Left ventricle myocardium inferior (tissue), 1 donor: ENCODE data around the gene TCEANC. TPM values are rescaled to one million over a fixed set of nuclear protein-coding genes. Genes with fewer than 3 reads are reported as not detected.

Experiments used
- DNase-seq: peaks from one replicate; pipeline ENCODE4 v3.0.0-alpha.2; 2020
- H3K27ac ChIP-seq: fragments of 200-600 bp; replicated peaks from 2 replicates; pipeline ENCODE4 v1.8.0; 2021
- H3K27me3 ChIP-seq: fragments of 200-600 bp; 2 replicates; pipeline ENCODE4 v1.8.0; 2021; ENCODE audit warnings: low read depth
- H3K36me3 ChIP-seq: fragments of 200-600 bp; 2 replicates; pipeline ENCODE4 v1.8.0; 2021
- H3K4me1 ChIP-seq: fragments of 200-600 bp; 2 replicates; pipeline ENCODE4 v1.8.0; 2021
- H3K4me3 ChIP-seq: fragments of 200-600 bp; 2 replicates; pipeline ENCODE4 v1.8.0; 2021; ENCODE audit warnings: mild to moderate bottlenecking, moderate library complexity
- H3K9me3 ChIP-seq: fragments of 200-600 bp; replicated peaks from 2 replicates; pipeline ENCODE4 v1.8.0; 2021
- CTCF ChIP-seq: fragments of 200-600 bp; IDR thresholded peaks from 2 replicates; pipeline ENCODE4 v1.8.0; 2021; ENCODE audit warnings: antibody characterized with exemption, mild to moderate bottlenecking, borderline replicate concordance
- intact Hi-C: fragments of 100-400 bp; cut with micrococcal nuclease; formaldehyde crosslinking; loops from one replicate; pipeline ENCODE4 v1.11.0; 2022
- total RNA-seq: library from RNA; stranded (reverse); fragmentation: NEBNext Ultra II Directional; extraction: Animal tissue kit (Norgen Biotek cat#: 25700); gene quantifications from one replicate; pipeline ENCODE4 v1.2.1, GENCODE V29; 2021
- donor health status: DM: no; HTN: yes; CAD: no; lungs with severe emphysema.

TCEANC gene
- total RNA-seq, 1 donor from 2014 or later, result 7.9 TPM

- DNase-seq, result peak; percentile 87
- intact Hi-C loops, result no loop called here
- peaks cover 43% of the 10 kb centered on the region for H3K4me1 ChIP-seq
- H3K36me3 ChIP-seq, result no peaks in the 10 kb centered on the region
- H3K27me3 ChIP-seq, result no peaks in the 10 kb centered on the region
- peak within 1 kb of the TSS; percentile 95 for H3K27ac ChIP-seq
- TF ChIP-seq CTCF, result no peak
- peak within 1 kb of the TSS; percentile 79 for H3K4me3 ChIP-seq
- no peaks in the 10 kb centered on the region for H3K9me3 ChIP-seq
These were observed 36.2 kb downstream of the TCEANC start, which contains the start of gene RAB9A for GRCh38 chrX:13688958-13689740. TSS of gene RAB9A (plus strand) at chrX:13689128. CDS start at chrX:13708747, 19,619 bp downstream.

DNA sequence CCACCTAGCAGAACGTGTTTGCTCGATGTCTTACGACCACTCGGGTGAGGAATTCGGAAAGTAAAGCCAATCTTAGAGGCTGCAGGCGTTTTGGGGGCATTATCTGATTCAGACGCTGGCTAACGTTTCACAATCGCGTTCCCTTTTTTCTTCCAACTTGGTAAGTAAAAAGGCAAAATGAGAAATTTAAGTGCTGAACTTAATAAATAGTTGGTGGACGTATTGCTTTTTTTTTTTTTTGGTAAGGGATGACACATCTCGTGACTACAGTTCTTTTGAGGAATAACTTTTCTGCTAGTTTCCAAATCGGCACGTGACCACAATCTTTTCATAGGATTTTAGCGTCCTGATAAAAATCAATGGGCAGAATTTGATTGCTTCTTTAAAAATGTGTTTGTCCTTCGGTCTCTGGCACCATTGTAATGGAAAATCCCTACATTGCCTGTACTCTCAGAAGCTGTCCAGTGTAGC is 36.8 kb downstream of the TCEANC start:
- H3K36me3 ChIP-seq, result no peaks in the 10 kb centered on the region
- no peak for TF ChIP-seq CTCF
- no peaks in the 10 kb centered on the region for H3K9me3 ChIP-seq
- no peak for DNase-seq
- peaks cover 49% of the 10 kb centered on the region for H3K4me1 ChIP-seq
- intact Hi-C loops, result no loop called here
- H3K27ac ChIP-seq, result peak overlapping the region; percentile 95
- H3K27me3 ChIP-seq, result no peaks in the 10 kb centered on the region
- peak overlapping the region; percentile 79 for H3K4me3 ChIP-seq

- TF ChIP-seq CTCF, result no peak
- no peaks in the 10 kb centered on the region for H3K27me3 ChIP-seq
- H3K27ac ChIP-seq, result peak overlapping the region; percentile 95
- H3K4me1 ChIP-seq, result peaks cover 56% of the 10 kb centered on the region
- no peaks in the 10 kb centered on the region for H3K36me3 ChIP-seq
- peak overlapping the region; percentile 79 for H3K4me3 ChIP-seq
- no peak for DNase-seq
- no peaks in the 10 kb centered on the region for H3K9me3 ChIP-seq
- intact Hi-C loops, result no loop called here
These were observed 37.9 kb downstream of the TCEANC start for GRCh38 chrX:13690836-13691235.

DNA sequence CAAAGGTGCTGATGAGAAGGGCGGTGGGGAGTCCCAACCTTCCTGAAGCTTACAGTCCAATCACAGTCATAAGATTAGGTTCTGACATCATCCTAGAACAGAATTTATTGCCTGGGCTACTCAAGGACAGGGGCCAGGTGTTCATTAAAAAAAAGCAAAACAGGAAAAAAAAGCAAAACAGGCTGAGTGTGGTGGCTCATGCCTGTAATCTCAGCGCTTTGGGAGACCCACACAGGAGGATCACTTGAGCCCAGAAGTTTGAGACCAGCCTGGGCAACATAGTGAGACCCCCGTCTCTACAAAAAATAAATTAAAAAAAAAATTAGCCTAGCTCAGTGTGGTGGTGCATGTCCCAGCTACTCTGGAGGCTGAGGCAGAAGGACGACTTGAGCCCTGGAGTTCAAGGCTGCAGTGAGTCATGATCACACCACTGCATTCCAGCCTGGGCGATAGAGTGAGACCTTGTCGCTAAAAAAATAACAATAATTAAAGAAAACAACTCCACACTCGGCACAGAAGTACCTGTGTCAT is 39.0 kb downstream of the TCEANC start:
- Histone ChIP-seq H3K9me3 (no peaks in the 10 kb centered on the region), H3K27me3 (no peaks in the 10 kb centered on the region), H3K27ac (no peak overlapping the region), H3K4me1 (peaks cover 60% of the 10 kb centered on the region), H3K36me3 (no peaks in the 10 kb centered on the region), H3K4me3 (no peak overlapping the region)
- no peak for DNase-seq
- intact Hi-C loops, result no loop called here
- TF ChIP-seq CTCF, result no peak

DNA sequence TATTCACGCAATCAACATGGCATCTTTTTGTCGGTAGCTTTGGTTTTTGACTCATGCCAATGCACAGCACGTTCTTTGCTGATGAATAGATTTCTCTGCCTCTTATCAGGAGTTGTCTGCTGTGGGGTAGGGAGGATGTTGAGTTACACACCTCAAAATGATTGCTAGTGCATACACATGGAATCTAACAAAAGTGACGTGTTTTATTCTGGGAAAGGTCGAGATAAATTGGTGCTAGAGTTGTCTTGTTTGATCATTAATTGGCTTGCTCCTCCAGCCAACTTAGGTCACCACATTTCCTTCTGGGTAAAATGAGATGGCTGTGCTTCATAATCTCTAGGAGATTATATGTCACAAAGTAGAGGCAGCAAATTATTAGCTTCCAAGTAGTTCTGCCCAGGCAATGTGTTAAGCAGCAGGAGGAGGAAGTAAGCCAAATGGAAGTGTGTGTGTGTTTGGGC is 39.9 kb downstream of the TCEANC start:
- Histone ChIP-seq H3K27ac (no peak overlapping the region), H3K9me3 (no peaks in the 10 kb centered on the region), H3K27me3 (no peaks in the 10 kb centered on the region), H3K4me3 (no peak overlapping the region), H3K36me3 (no peaks in the 10 kb centered on the region), H3K4me1 (peaks cover 65% of the 10 kb centered on the region)
- no peak for TF ChIP-seq CTCF
- intact Hi-C loops, result no loop called here
- no peak for DNase-seq
